ENCODE data around the gene KPTN. TPM values are rescaled to one million over a fixed set of nuclear protein-coding genes. Genes with fewer than 3 reads are reported as not detected.

The KPTN gene
- total RNA-seq, 1 experiment from 2014 or later: 8.0 TPM

DNA sequence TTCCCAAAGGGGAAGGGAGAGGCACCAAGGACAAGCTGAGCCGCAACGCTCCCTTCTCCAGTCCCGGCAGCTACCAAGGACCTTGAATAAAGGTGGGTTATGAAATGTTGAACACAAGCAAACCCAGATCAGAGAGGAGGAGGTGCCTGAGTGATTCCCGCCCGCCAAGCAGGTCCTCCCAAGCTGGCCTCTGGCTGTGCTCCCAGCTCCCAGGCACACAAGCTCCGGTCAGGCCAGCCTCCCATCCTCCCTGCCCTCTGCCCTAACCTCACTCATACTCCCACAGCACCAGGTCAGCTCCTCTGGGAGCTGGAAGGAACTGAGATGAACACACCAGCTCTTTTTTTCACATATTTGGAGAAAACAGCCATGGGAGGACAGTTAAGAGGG lies 27.1 kb upstream of the KPTN start:
- H3K9me3 ChIP-seq (ENCODE audit: low read length): no peaks in the 10 kb centered on the region
- no peak overlapping the region for H3K27ac ChIP-seq (ENCODE audit: low read length)
- H3K36me3 ChIP-seq (ENCODE audit: low read depth, low read length): no peaks in the 10 kb centered on the region
- CTCF ChIA-PET: no interaction called here
- TF ChIP-seq, protein P1, sequence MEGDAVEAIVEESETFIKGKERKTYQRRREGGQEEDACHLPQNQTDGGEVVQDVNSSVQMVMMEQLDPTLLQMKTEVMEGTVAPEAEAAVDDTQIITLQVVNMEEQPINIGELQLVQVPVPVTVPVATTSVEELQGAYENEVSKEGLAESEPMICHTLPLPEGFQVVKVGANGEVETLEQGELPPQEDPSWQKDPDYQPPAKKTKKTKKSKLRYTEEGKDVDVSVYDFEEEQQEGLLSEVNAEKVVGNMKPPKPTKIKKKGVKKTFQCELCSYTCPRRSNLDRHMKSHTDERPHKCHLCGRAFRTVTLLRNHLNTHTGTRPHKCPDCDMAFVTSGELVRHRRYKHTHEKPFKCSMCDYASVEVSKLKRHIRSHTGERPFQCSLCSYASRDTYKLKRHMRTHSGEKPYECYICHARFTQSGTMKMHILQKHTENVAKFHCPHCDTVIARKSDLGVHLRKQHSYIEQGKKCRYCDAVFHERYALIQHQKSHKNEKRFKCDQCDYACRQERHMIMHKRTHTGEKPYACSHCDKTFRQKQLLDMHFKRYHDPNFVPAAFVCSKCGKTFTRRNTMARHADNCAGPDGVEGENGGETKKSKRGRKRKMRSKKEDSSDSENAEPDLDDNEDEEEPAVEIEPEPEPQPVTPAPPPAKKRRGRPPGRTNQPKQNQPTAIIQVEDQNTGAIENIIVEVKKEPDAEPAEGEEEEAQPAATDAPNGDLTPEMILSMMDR (conservative IDR thresholded peaks at IDR 0.05; ENCODE audit: low read depth, low read length): no peak
- TF ChIP-seq EZH2 (IDR thresholded peaks at IDR 0.05; ENCODE audit: low read length, unreplicated experiment) (no peak), EZH2phosphoT487 (IDR thresholded peaks at IDR 0.05; ENCODE audit: borderline replicate concordance, low read length) (no peak)
- peaks cover 19% of the 10 kb centered on the region; the same call in 1 of the 2 replicates for H4K20me1 ChIP-seq (ENCODE audit: low read length)
- intact Hi-C loops (cut with micrococcal nuclease): loop anchor here (10.0 kb wide), 2 partner anchors 76 to 184 kb away; no protein-coding TSS in a partner anchor
- H3K79me2 ChIP-seq (ENCODE audit: low read length): peaks cover 78% of the 10 kb centered on the region
- no peaks in the 10 kb centered on the region for H3K9me2 ChIP-seq (replicated peaks; ENCODE audit: low read length)
- DNase-seq (no peak), ATAC-seq (no peak)
- H3K27me3 ChIP-seq (ENCODE audit: low read length): no peaks in the 10 kb centered on the region
- no peak overlapping the region for H3K9ac ChIP-seq (ENCODE audit: low read length)
- POLR2A ChIA-PET (ENCODE audit: unreplicated experiment): no interaction called here
- peaks cover 34% of the 10 kb centered on the region for H3K4me1 ChIP-seq (ENCODE audit: insufficient read depth, low read length)
- BruUV-seq (replicated peaks): no TSS peak
- no peaks in the 10 kb centered on the region for H3F3A ChIP-seq (ENCODE audit: low read length, unreplicated experiment)
- no peak overlapping the region for H3K4me3 ChIP-seq (ENCODE audit: low read length)
- no peak overlapping the region for H3K4me2 ChIP-seq (ENCODE audit: low read length)
- no peak overlapping the region for H2AFZ ChIP-seq (ENCODE audit: low read length)

DNA sequence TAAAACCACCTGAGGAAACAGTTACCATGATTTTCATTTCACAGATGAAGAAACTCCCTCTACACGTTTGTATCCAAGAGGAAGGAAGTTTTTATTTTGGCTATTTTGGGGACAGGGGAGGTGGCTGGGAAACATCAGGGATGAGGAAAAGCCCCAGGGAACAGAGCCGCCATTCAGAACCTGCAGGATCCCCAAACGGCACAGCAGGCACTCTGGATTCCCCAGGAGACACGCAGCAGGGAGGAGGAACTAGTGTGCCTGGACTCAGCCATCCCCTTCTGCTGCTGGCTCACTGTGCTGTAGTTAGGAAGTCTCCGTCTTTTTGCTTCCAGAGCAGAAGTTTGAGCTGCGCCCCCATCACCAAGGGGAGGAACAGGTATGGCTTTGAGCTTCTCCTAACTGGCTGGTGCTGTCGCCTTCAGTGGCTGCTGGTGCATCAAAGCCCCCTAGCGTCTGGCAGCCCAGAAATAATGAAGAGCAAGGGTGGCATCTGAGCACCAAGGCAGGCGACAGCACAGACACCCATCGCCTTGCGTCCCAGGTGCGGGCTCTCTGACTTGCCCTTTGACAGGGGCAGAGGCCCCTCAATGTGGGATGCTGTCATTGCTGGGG lies 26.6 kb upstream of the KPTN start:
- Histone ChIP-seq H3K36me3 (ENCODE audit: low read depth, low read length) (no peaks in the 10 kb centered on the region), H3K79me2 (ENCODE audit: low read length) (peaks cover 78% of the 10 kb centered on the region), H3K4me1 (ENCODE audit: insufficient read depth, low read length) (peaks cover 29% of the 10 kb centered on the region), H3K9ac (ENCODE audit: low read length) (no peak overlapping the region), H4K20me1 (ENCODE audit: low read length) (peaks cover 19% of the 10 kb centered on the region; the same call in 1 of the 2 replicates), H3K9me2 (replicated peaks; ENCODE audit: low read length) (no peaks in the 10 kb centered on the region), H3K9me3 (ENCODE audit: low read length) (no peaks in the 10 kb centered on the region), H3K27me3 (ENCODE audit: low read length) (no peaks in the 10 kb centered on the region), H3K4me3 (ENCODE audit: low read length) (no peak overlapping the region), H3K4me2 (ENCODE audit: low read length) (no peak overlapping the region), H3K27ac (ENCODE audit: low read length) (no peak overlapping the region), H2AFZ (ENCODE audit: low read length) (no peak overlapping the region), H3F3A (ENCODE audit: low read length, unreplicated experiment) (no peaks in the 10 kb centered on the region)
- no peak for DNase-seq
- ChIA-PET POLR2A (ENCODE audit: unreplicated experiment) (no interaction called here), CTCF (interaction anchor here (1.3 kb wide), 1 partner anchor 74 kb away, joined by 4 read pairs; no protein-coding TSS in a partner anchor)
- intact Hi-C loops (cut with micrococcal nuclease): loop anchor here (10.0 kb wide), 2 partner anchors 76 to 184 kb away; no protein-coding TSS in a partner anchor
- TF ChIP-seq, protein P1 (conservative IDR thresholded peaks at IDR 0.05; ENCODE audit: low read depth, low read length): no peak
- no peak for TF ChIP-seq EZH2 (IDR thresholded peaks at IDR 0.05; ENCODE audit: low read length, unreplicated experiment)
- no peak for ATAC-seq
- no TSS peak for BruUV-seq (replicated peaks)

DNA sequence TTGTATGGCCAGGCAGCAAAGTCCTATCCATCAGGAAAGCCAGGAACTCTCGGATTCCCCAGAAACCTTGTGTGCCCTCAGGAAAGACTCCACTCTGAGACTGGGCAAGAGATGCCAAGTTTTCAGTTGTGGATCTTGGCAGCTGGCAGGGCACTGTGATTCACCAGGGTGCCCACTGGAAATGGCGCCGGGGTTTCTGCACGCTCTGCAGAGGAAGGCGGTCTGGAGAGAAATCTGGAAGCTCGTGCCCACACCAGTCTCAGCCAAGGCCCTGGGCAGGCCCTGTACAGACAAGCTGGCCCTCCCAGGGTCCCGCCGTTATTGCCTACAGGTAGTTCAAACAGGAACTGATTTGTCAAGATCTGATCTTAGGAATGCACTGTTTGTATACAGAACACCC lies 26.0 kb upstream of the KPTN start:
- Histone ChIP-seq H3K4me2 (ENCODE audit: low read length) (no peak overlapping the region), H4K20me1 (ENCODE audit: low read length) (peaks cover 19% of the 10 kb centered on the region; the same call in 1 of the 2 replicates), H3K27me3 (ENCODE audit: low read length) (no peaks in the 10 kb centered on the region), H3K9me2 (replicated peaks; ENCODE audit: low read length) (no peaks in the 10 kb centered on the region), H3K4me3 (ENCODE audit: low read length) (no peak overlapping the region), H3K27ac (ENCODE audit: low read length) (no peak overlapping the region), H3K36me3 (ENCODE audit: low read depth, low read length) (no peaks in the 10 kb centered on the region), H2AFZ (ENCODE audit: low read length) (no peak overlapping the region), H3K9me3 (ENCODE audit: low read length) (no peaks in the 10 kb centered on the region), H3K4me1 (ENCODE audit: insufficient read depth, low read length) (peaks cover 29% of the 10 kb centered on the region), H3K9ac (ENCODE audit: low read length) (no peak overlapping the region), H3F3A (ENCODE audit: low read length, unreplicated experiment) (no peaks in the 10 kb centered on the region), H3K79me2 (ENCODE audit: low read length) (peaks cover 78% of the 10 kb centered on the region)
- CTCF ChIA-PET: interaction anchor here (1.3 kb wide), 1 partner anchor 73 kb away, joined by 4 read pairs; no protein-coding TSS in a partner anchor
- ATAC-seq: peak; percentile 52
- intact Hi-C loops (cut with micrococcal nuclease): loop anchor here (10.0 kb wide), 2 partner anchors 75 to 185 kb away; no protein-coding TSS in a partner anchor
- TF ChIP-seq EZH2phosphoT487 (IDR thresholded peaks at IDR 0.05; ENCODE audit: borderline replicate concordance, low read length): no peak
- TF ChIP-seq, protein P1 (conservative IDR thresholded peaks at IDR 0.05; ENCODE audit: low read depth, low read length): no peak
- POLR2A ChIA-PET (ENCODE audit: unreplicated experiment): no interaction called here
- peak; percentile 2 for DNase-seq
- no TSS peak for BruUV-seq (replicated peaks)

Measured in PC-3 (cell line).